IgD-negative memory B cell (primary cell): ENCODE results near the gene CHSY3. TPM values are rescaled to one million over a fixed set of nuclear protein-coding genes. Genes with fewer than 3 reads are reported as not detected.

Source experiments
- H3K27ac Mint-ChIP-seq, 3 donors: one replicate each; pipeline ENCODE4 v1.8.0; 2020 to 2022; ENCODE audit warnings: mild to moderate bottlenecking in 3 of 3, mixed read lengths in 3 of 3, moderate library complexity in 1 of 3
- H3K27me3 Mint-ChIP-seq: one replicate; pipeline ENCODE4 v1.8.0; 2021; ENCODE audit warnings: mixed read lengths
- H3K36me3 Mint-ChIP-seq: one replicate; pipeline ENCODE4 v1.8.0; 2020; ENCODE audit warnings: mild to moderate bottlenecking, mixed read lengths
- H3K4me1 Mint-ChIP-seq, 3 donors: one replicate each; pipeline ENCODE4 v1.8.0; 2020 to 2022; ENCODE audit warnings: mixed read lengths in 3 of 3, mild to moderate bottlenecking in 1 of 3
- H3K4me3 Mint-ChIP-seq, 4 donors: one replicate each; pipeline ENCODE4 v1.8.0; 2020 to 2022; ENCODE audit warnings: mild to moderate bottlenecking in 4 of 4, mixed read lengths in 4 of 4, moderate library complexity in 3 of 4
- H3K9me3 Mint-ChIP-seq, 3 donors: one replicate each; pipeline ENCODE4 v1.8.0; 2020 to 2021; ENCODE audit warnings: mixed read lengths in 3 of 3, mild to moderate bottlenecking in 1 of 3
- polyA plus RNA-seq: library from polyadenylated mRNA; unstranded; fragments of 300-500 nt; fragmentation: Illumina TruSeq; gene quantifications from one replicate; pipeline ENCODE4 v1.2.3, GENCODE V29; 2021

CHSY3 gene
- polyA plus RNA-seq, 1 donor from 2014 or later = not detected

DNA sequence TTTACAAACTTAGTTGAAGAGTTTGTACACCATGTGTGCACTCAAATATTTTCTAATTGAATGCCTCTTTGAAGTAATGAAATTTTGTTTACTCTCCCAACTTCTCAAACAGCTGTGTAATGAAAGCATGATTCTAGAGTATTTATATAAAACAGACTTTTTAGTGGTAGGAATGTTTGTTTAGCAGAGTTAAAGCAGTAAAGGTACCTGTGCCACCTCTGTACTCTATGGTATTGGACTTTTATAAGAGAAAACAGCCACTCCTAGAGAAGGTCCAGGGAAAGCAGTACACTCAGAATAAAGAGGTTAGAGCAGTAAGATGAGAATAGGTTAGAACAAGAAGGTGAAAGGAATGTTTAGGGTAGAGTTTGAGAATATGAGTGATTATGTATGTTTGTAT, 163.1 kb downstream of the CHSY3 start:
- Mint-ChIP-seq H3K4me1 (no peaks in the 10 kb centered on the region), H3K27me3 (no peaks in the 10 kb centered on the region), H3K27ac (no peak overlapping the region), H3K9me3 (no peaks in the 10 kb centered on the region), H3K4me3 (no peak overlapping the region), H3K36me3 (no peaks in the 10 kb centered on the region)

DNA sequence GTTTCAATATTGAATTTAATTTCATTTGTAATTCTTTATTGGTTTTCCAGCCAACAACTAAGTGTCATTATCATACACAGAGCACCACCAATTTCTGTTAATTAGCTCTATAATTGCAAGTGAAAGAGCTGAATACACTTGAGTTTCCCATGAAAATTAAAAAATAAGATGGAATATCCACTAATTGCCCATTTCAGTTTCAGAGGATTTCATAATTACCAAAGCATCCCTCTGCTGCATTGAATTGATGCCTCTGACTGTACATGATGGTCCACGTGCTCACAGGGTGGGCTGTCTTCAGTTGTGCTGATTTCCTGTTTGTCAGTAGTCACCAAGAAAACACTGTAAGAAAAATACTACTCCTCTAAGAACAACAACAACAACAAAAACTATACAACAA, 163.8 kb downstream of the CHSY3 start:
- H3K27me3 Mint-ChIP-seq = no peaks in the 10 kb centered on the region
- no peaks in the 10 kb centered on the region for H3K4me1 Mint-ChIP-seq
- no peak overlapping the region for H3K27ac Mint-ChIP-seq
- H3K36me3 Mint-ChIP-seq = no peaks in the 10 kb centered on the region
- H3K9me3 Mint-ChIP-seq = no peaks in the 10 kb centered on the region
- no peak overlapping the region for H3K4me3 Mint-ChIP-seq

DNA sequence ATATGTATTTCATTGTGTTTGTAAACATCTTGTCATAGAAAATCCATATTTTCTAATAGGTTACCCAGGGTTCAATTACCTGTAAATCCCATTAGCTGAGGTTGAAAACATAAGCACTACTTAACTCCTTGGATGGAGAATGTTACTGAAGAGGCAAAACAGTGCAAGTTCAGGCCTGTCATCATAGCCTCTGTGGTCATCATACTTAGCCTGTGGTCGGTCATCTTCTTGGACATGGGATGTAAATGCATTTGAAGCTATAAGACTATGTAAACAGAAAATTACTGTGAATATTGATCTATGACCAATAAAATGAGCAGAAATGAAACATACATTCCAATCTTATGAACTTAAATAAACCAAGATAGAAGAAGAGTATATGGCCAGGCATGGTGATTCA, 164.7 kb downstream of the CHSY3 start:
- Mint-ChIP-seq H3K36me3 (no peaks in the 10 kb centered on the region), H3K27ac (no peak overlapping the region), H3K9me3 (no peaks in the 10 kb centered on the region), H3K4me3 (no peak overlapping the region), H3K4me1 (no peaks in the 10 kb centered on the region), H3K27me3 (no peaks in the 10 kb centered on the region)

DNA sequence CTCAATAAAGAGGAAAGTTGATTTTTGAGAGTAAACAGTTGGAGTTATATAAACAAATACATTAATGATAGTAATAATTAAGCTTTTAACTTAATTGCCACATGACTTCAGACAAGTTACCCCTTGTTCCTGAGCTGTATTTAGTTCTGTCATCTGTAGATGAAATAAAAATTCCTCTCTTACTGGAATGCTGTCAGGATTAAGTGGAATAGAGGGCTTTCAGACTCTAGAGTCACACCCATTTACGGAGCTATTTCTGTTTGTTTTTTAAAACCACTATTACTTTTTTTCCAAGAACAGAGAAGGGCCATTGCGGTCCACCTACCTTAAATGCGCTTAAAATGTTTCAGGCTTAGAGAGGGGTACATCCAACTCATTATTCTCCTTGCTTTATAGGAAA, 170.6 kb downstream of the CHSY3 start:
- Mint-ChIP-seq H3K4me3 (no peak overlapping the region), H3K27ac (no peak overlapping the region), H3K27me3 (no peaks in the 10 kb centered on the region), H3K4me1 (no peaks in the 10 kb centered on the region), H3K9me3 (no peaks in the 10 kb centered on the region), H3K36me3 (no peaks in the 10 kb centered on the region)

- no peaks in the 10 kb centered on the region for H3K36me3 Mint-ChIP-seq
- H3K9me3 Mint-ChIP-seq = peaks cover 0 to 2% (median 0%) of the 10 kb centered on the region in 3 donors
- H3K27me3 Mint-ChIP-seq = no peaks in the 10 kb centered on the region
- H3K4me1 Mint-ChIP-seq = peaks cover 0 to 1% (median 0%) of the 10 kb centered on the region in 3 donors
- H3K4me3 Mint-ChIP-seq = no peak overlapping the region
- no peak overlapping the region for H3K27ac Mint-ChIP-seq
Observed at GRCh38 chr5:130077007-130077406, 172.7 kb downstream of the CHSY3 start.

- H3K27me3 Mint-ChIP-seq = no peaks in the 10 kb centered on the region
Observed at GRCh38 chr5:130078661-130079060, 174.4 kb downstream of the CHSY3 start.

DNA sequence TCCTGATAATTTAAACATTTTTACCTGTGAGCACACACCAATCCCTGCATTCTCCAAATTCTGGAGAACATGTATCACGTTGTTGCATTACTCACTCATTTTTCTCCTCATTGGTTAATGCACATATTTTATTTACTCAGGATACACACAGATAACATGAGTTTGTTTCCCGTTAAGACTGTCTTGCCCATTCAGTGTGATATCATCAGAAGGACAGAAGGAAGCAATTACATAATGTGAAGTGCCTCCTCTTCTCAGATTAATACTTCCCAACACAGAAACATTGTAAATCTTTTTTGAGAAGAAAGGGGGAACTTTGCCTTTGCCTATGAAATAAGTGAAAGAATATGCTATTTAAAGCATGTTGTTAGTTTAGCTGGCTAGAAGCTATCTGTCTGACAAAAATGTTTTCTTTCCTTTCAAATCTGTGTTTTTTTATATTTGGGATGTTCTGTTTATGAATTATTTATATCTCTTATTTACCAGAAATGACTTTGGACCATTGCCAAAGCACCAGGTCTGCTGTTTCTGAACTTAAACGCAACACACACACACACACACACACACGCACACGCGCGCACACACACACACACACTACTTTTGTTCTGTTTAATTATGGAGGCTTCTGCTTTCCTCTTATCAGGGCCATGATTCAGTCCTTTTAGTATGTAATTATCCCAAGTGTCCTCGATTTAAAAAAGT, 186.5 kb downstream of the CHSY3 start:
- H3K27me3 Mint-ChIP-seq = no peaks in the 10 kb centered on the region
- H3K4me3 Mint-ChIP-seq = no peak overlapping the region
- no peak overlapping the region for H3K27ac Mint-ChIP-seq
- no peaks in the 10 kb centered on the region for H3K36me3 Mint-ChIP-seq
- peaks cover 0 to 1% (median 0%) of the 10 kb centered on the region in 3 donors for H3K4me1 Mint-ChIP-seq
- peaks cover 1 to 7% (median 6%) of the 10 kb centered on the region in 3 donors for H3K9me3 Mint-ChIP-seq

More at GRCh38 chr5:130078661-130079060, 174.4 kb downstream of the CHSY3 start:
- no peak overlapping the region for H3K27ac Mint-ChIP-seq
- no peaks in the 10 kb centered on the region for H3K36me3 Mint-ChIP-seq
- peaks cover 0 to 1% (median 0%) of the 10 kb centered on the region in 3 donors for H3K4me1 Mint-ChIP-seq
- H3K4me3 Mint-ChIP-seq = no peak overlapping the region
- peaks cover 0 to 2% (median 0%) of the 10 kb centered on the region in 3 donors for H3K9me3 Mint-ChIP-seq

DNA sequence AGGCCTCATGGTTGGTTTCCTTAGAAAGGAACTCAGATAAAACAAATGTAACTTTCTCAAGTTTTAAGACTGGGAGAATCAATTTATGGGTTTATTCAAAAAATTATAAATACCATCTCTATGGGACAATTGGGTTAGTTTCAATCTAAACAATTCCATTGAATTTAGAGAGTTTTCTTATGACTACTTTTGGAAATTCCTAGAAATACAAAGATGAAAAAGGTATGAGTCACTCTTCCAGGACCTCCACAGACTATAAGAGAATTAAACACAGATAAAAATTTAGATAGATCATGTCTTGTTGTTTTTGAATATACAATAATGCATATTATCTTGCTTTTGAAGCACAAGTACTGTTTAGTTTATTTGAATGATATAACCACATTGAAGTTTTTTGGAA, 188.7 kb downstream of the CHSY3 start:
- no peaks in the 10 kb centered on the region for H3K36me3 Mint-ChIP-seq
- H3K27me3 Mint-ChIP-seq = no peaks in the 10 kb centered on the region
- H3K4me1 Mint-ChIP-seq = no peaks in the 10 kb centered on the region
- peaks cover 1 to 7% (median 7%) of the 10 kb centered on the region in 3 donors for H3K9me3 Mint-ChIP-seq
- H3K27ac Mint-ChIP-seq = no peak overlapping the region
- H3K4me3 Mint-ChIP-seq = no peak overlapping the region

DNA sequence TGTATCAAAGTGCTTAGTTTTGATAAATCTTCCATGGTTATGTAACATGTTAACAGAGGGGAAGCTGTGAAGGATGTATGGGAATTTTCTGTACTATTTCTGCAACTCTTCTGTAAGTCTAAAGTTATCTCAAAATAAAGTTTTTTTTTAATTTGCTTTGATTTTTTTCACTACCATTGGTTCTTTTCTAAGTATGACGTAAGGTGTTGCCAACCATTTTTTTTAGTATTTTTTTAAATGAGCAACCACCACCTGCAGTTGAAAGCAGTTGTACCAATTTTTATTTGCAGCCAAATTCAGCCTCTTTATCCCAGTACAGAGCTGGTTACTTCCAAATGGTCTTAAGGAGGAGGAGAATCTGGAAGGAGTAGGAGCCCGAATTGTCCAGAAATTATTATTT, 192.2 kb downstream of the CHSY3 start:
- H3K27me3 Mint-ChIP-seq = no peaks in the 10 kb centered on the region
- no peaks in the 10 kb centered on the region for H3K36me3 Mint-ChIP-seq
- no peak overlapping the region for H3K27ac Mint-ChIP-seq
- H3K4me1 Mint-ChIP-seq = no peaks in the 10 kb centered on the region
- peaks cover 1 to 3% (median 2%) of the 10 kb centered on the region in 3 donors for H3K9me3 Mint-ChIP-seq
- H3K4me3 Mint-ChIP-seq = no peak overlapping the region

DNA sequence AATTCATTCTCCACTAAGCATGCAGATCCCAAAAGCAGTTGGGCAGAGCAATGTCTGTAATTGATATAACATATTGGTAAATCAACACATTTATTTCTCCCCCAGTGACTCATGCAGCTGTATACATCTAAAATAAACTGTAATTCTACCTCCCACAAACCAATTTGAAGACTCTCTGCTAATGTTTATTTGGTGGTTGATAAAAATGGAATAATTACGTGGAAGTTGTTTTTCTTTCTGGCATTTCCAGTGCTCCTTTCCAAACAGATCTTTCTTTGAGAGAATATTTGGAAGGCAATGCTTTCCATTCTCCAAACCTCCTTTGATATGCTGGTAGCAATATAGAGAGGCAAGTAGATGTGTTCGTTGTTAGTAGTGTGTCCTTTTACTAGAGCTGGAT, 194.7 kb downstream of the CHSY3 start:
- Mint-ChIP-seq H3K27me3 (no peaks in the 10 kb centered on the region), H3K9me3 (peaks cover 0 to 2% (median 0%) of the 10 kb centered on the region in 3 donors), H3K27ac (no peak overlapping the region), H3K4me3 (no peak overlapping the region), H3K4me1 (no peaks in the 10 kb centered on the region), H3K36me3 (no peaks in the 10 kb centered on the region)

GRCh38 chr5:130102375-130102774, 198.1 kb downstream of the CHSY3 start:
- H3K27me3 Mint-ChIP-seq = no peaks in the 10 kb centered on the region
- no peaks in the 10 kb centered on the region for H3K36me3 Mint-ChIP-seq
- no peak overlapping the region for H3K27ac Mint-ChIP-seq
- H3K4me3 Mint-ChIP-seq = no peak overlapping the region
- H3K9me3 Mint-ChIP-seq = no peaks in the 10 kb centered on the region
- no peaks in the 10 kb centered on the region for H3K4me1 Mint-ChIP-seq

DNA sequence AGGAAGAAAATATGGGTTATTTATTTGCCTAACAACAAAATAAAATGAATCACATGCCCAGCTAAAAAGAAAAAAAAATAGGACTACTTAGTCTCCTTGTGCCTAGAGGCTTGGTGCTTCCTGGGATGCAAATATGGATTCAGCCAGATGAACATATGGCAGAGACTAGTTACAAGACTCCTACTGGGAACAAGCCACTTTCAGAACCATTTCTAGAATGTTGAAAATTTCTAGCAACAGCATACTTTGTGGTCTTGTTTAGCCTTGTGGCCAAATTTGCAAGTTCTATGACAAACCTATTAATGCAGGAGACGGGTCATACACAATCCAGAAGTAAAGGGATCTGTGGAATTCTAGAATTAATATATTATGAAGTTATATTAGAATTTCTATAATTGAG, 198.7 kb downstream of the CHSY3 start:
- Mint-ChIP-seq H3K27me3 (no peaks in the 10 kb centered on the region), H3K27ac (no peak overlapping the region), H3K4me1 (no peaks in the 10 kb centered on the region), H3K4me3 (no peak overlapping the region), H3K9me3 (no peaks in the 10 kb centered on the region), H3K36me3 (no peaks in the 10 kb centered on the region)

DNA sequence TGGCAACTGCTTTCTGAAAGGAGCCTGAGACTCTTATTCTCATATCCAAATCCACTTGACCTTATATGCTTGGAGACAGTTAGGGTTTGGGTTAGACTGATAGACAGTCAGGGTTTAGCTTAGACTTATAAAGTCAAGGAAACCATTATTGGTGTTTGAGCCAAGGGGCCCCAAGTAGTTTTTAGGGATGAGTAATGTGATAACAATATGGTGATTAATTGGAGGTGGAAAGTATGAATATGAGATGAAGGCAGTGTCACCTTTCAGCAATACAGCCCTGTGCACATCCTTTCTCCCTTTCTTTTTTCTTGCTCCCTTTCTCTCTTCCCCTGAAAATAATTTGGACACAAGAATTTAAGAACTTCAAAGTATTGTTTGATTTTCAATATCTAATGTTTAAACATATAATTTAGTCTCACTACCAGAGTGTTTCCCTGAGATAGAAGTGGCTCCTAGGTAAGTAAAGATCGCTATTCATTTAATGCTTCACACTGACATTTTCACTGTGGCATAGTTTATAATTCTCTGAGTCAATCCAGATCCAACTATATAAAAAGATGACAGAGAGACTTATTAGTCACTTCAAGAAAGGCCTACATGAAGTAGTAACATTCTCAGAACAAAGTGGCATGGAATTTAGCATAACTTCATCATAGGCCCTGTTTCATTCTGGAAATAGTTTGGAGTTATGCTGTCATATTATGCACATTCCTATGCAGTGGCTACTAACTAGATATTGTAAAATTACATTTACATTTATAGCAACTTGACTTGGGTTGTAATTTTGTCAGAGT, 200.8 kb downstream of the CHSY3 start:
- H3K27ac Mint-ChIP-seq = no peak overlapping the region
- no peaks in the 10 kb centered on the region for H3K9me3 Mint-ChIP-seq
- H3K4me1 Mint-ChIP-seq = no peaks in the 10 kb centered on the region
- no peaks in the 10 kb centered on the region for H3K27me3 Mint-ChIP-seq
- no peak overlapping the region for H3K4me3 Mint-ChIP-seq
- no peaks in the 10 kb centered on the region for H3K36me3 Mint-ChIP-seq

- Mint-ChIP-seq H3K27me3 (no peaks in the 10 kb centered on the region), H3K27ac (no peak overlapping the region), H3K36me3 (no peaks in the 10 kb centered on the region), H3K4me3 (no peak overlapping the region), H3K4me1 (no peaks in the 10 kb centered on the region), H3K9me3 (no peaks in the 10 kb centered on the region)
Observed at GRCh38 chr5:130106480-130106879, 202.2 kb downstream of the CHSY3 start.

DNA sequence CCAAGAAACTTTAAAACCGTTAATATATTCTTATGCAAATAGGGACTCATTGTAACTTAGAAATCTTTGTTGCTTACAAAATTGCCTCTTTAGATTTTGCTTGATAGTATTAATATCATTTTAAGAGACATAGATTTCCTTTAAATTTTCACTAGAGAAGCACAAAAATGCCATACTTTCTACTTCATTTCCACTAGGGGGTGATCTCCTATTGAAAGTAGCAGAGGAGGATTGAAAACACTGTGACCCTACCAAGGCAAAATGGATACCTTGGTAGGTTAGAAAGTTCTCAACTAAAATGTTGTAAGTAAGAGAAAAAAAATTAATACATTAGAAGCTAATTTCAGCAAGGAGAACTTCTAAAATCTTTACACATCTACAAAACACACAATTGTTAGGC, 204.9 kb downstream of the CHSY3 start:
- no peaks in the 10 kb centered on the region for H3K36me3 Mint-ChIP-seq
- no peak overlapping the region for H3K4me3 Mint-ChIP-seq
- peaks cover 0 to 1% (median 0%) of the 10 kb centered on the region in 3 donors for H3K4me1 Mint-ChIP-seq
- H3K27ac Mint-ChIP-seq = no peak overlapping the region
- H3K27me3 Mint-ChIP-seq = no peaks in the 10 kb centered on the region
- H3K9me3 Mint-ChIP-seq = no peaks in the 10 kb centered on the region

DNA sequence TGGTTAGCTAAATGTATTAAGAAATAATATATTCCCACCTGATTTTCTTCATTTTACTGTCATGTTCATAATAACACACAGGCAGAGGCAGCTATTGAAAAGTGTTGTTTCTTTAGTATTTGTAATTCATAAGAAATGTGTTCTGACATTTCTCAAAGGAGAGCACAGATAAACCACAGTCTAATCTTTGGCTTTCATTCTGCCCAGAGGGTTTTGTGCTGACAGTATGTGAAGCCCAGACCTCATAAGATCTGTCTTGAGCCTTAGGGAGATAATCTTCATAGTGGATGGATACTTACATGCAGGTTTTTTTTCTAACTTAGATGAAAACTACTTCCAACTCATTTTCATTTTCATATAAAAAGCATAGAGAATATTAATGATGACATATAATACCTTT, 206.1 kb downstream of the CHSY3 start:
- H3K9me3 Mint-ChIP-seq = no peaks in the 10 kb centered on the region
- peaks cover 0 to 1% (median 0%) of the 10 kb centered on the region in 3 donors for H3K4me1 Mint-ChIP-seq
- H3K4me3 Mint-ChIP-seq = no peak overlapping the region
- no peak overlapping the region for H3K27ac Mint-ChIP-seq
- H3K27me3 Mint-ChIP-seq = no peaks in the 10 kb centered on the region
- H3K36me3 Mint-ChIP-seq = no peaks in the 10 kb centered on the region
